OCI-LY7 (cell line): Measurements from ENCODE around the gene VPS18. TPM values are rescaled to one million over a fixed set of nuclear protein-coding genes. Genes with fewer than 3 reads are reported as not detected.

Experiments
- Bru-seq: library from RNA; stranded (reverse); fragments of 400-500 nt; gene quantifications from one replicate; lab custom pipeline; 2021; lab: Mats Ljungman, UMichigan
- BruChase-seq, 2 experiments: library from RNA; stranded (reverse); fragments of 400-500 nt; gene quantifications; one replicate each; lab custom pipeline; 2021; lab: Mats Ljungman, UMichigan
- BruUV-seq: library from RNA; stranded (reverse); fragments of 400-500 nt; replicated peaks from 2 replicates; lab custom pipeline; 2021; lab: Mats Ljungman, UMichigan
- CTCF ChIA-PET: fragments of 300-600 bp; sonication (Branson Sonifier 250); formaldehyde crosslinking; loops from one replicate; lab custom pipeline; 2022; ENCODE audit warnings: antibody characterized with exemption; ENCODE audit not compliant: unreplicated experiment; lab: Charles Lee
- POLR2A ChIA-PET: fragments of 300-600 bp; sonication (Branson Sonifier 250); formaldehyde crosslinking; loops from one replicate; lab custom pipeline; 2022; ENCODE audit warnings: antibody characterized with exemption; lab: Charles Lee
- DNase-seq: peaks from one replicate; pipeline ENCODE4 v3.0.0-alpha.2; 2015; ENCODE audit warnings: low spot score
- H2AFZ ChIP-seq: fragments of 200-600 bp; sonication (generic), shearing (Covaris generic); 2 replicates; pipeline ENCODE4 v1.6.1; 2014; ENCODE audit warnings: mild to moderate bottlenecking, antibody characterized with exemption, low read length, moderate library complexity
- H3K27ac ChIP-seq: fragments of 200-600 bp; sonication (generic); 2 replicates; pipeline ENCODE4 v1.5.1; 2014; ENCODE audit warnings: mixed run types, low read depth, mild to moderate bottlenecking, moderate library complexity, low read length, inconsistent platforms; ENCODE audit not compliant: poor library complexity, severe bottlenecking
- H3K36me3 ChIP-seq: fragments of 200-600 bp; sonication (generic); 2 replicates; pipeline ENCODE4 v1.6.1; 2014; ENCODE audit warnings: mild to moderate bottlenecking, antibody characterized with exemption, low read length, moderate library complexity, mixed read lengths; ENCODE audit not compliant: insufficient read depth
- H3K4me1 ChIP-seq: fragments of 200-600 bp; sonication (generic); 2 replicates; pipeline ENCODE4 v1.5.1; 2014; ENCODE audit warnings: mild to moderate bottlenecking, low read length; ENCODE audit not compliant: insufficient read depth, poor library complexity, severe bottlenecking
- H3K4me2 ChIP-seq: fragments of 200-600 bp; sonication (generic); 2 replicates; pipeline ENCODE4 v1.6.1; 2014; ENCODE audit warnings: mild to moderate bottlenecking, low read length
- H3K4me3 ChIP-seq: fragments of 200-600 bp; sonication (generic); 2 replicates; pipeline ENCODE4 v1.5.1; 2014; ENCODE audit warnings: mild to moderate bottlenecking, low read depth, low read length; ENCODE audit not compliant: poor library complexity, severe bottlenecking
- H3K79me2 ChIP-seq: fragments of 200-600 bp; sonication (generic); 2 replicates; pipeline ENCODE4 v1.6.1; 2016; ENCODE audit warnings: low read depth, mild to moderate bottlenecking, low read length, moderate library complexity, mixed read lengths; ENCODE audit not compliant: insufficient read depth
- H3K9me2 ChIP-seq: fragments of 200-600 bp; sonication (generic); 2 replicates; pipeline ENCODE4 v1.6.1; 2016; ENCODE audit warnings: mild to moderate bottlenecking, low read length, mixed read lengths; ENCODE audit not compliant: insufficient read depth
- H3K9me3 ChIP-seq: fragments of 200-600 bp; sonication (generic); 2 replicates; pipeline ENCODE4 v1.6.1; 2014; ENCODE audit warnings: mild to moderate bottlenecking, mixed run types, low read length, mixed read lengths
- H4K20me1 ChIP-seq: fragments of 200-600 bp; sonication (generic); 2 replicates; pipeline ENCODE4 v1.6.1; 2014; ENCODE audit warnings: mild to moderate bottlenecking, antibody characterized with exemption, low read length, moderate library complexity, mixed read lengths; ENCODE audit not compliant: insufficient read depth
- CTCF ChIP-seq: fragments of 200-600 bp; sonication (generic); conservative IDR thresholded peaks from 2 replicates; pipeline ENCODE4 v1.5.1; 2014; ENCODE audit warnings: mild to moderate bottlenecking, antibody characterized with exemption, low read length, moderate library complexity, mixed read lengths
- EZH2phosphoT487 ChIP-seq: fragments of 200-600 bp; sonication (generic); IDR thresholded peaks from 2 replicates; pipeline ENCODE4 v1.6.1; 2018; ENCODE audit warnings: low read depth, borderline replicate concordance, mild to moderate bottlenecking, mixed run types, antibody characterized with exemption, low read length, moderate library complexity, mixed read lengths
- intact Hi-C: fragments of 100-400 bp; cut with micrococcal nuclease; formaldehyde crosslinking; loops from one replicate; pipeline ENCODE4 v1.10.0; 2022; ENCODE audit not compliant: unreplicated experiment
- long read RNA-seq: library from polyadenylated mRNA; stranded (forward); transcript quantifications from one replicate; pipeline ENCODE4 v2.0.0, GENCODE V29; 2022
- total RNA-seq, 2 experiments: library from RNA; depleted of rRNA in 1 of 2; stranded (reverse); fragments of >200 nt in 1 of 2; shearing (Covaris generic) in 1 of 2; gene quantifications; 2 replicates each; pipeline ENCODE4 v1.2.3, GENCODE V29; 2014 to 2022

The VPS18 gene, protein sequence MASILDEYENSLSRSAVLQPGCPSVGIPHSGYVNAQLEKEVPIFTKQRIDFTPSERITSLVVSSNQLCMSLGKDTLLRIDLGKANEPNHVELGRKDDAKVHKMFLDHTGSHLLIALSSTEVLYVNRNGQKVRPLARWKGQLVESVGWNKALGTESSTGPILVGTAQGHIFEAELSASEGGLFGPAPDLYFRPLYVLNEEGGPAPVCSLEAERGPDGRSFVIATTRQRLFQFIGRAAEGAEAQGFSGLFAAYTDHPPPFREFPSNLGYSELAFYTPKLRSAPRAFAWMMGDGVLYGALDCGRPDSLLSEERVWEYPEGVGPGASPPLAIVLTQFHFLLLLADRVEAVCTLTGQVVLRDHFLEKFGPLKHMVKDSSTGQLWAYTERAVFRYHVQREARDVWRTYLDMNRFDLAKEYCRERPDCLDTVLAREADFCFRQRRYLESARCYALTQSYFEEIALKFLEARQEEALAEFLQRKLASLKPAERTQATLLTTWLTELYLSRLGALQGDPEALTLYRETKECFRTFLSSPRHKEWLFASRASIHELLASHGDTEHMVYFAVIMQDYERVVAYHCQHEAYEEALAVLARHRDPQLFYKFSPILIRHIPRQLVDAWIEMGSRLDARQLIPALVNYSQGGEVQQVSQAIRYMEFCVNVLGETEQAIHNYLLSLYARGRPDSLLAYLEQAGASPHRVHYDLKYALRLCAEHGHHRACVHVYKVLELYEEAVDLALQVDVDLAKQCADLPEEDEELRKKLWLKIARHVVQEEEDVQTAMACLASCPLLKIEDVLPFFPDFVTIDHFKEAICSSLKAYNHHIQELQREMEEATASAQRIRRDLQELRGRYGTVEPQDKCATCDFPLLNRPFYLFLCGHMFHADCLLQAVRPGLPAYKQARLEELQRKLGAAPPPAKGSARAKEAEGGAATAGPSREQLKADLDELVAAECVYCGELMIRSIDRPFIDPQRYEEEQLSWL
- total RNA-seq (2014; rRNA removed; shearing (Covaris generic)) (24.5 and 26.2 TPM in 2 replicates), total RNA-seq (2022) (26.4 and 30.7 TPM in 2 replicates), Bru-seq, nascent RNA (percentile 62 among the genes with signal in this experiment), BruChase-seq, experiment 1, labeled RNA remaining after a 6-hour chase (percentile 57 among the genes with signal in this experiment), BruChase-seq, experiment 2, labeled RNA remaining after a 2-hour chase (percentile 75 among the genes with signal in this experiment)
- long read RNA-seq, transcript VPS18-201 (5 exons, 3,895 nt), result major isoform, 37 of 61 reads
- long read RNA-seq, partial matches to known transcripts, result 17 of 61 reads
- long read RNA-seq, other reads (novel, unspliced or antisense), result 5 of 61 reads

GRCh38 chr15:40893733-40894680 is at the start of gene VPS18:
Gene VPS18 (plus strand): TSS chr15:40894450. CDS start chr15:40894769, 319 bp downstream.
- H3K79me2 ChIP-seq, result peaks cover 18% of the 10 kb centered on the region; the same call in 1 of the 2 replicates
- H3K4me2 ChIP-seq, result peak within 1 kb of the TSS; percentile 85
- peak within 1 kb of the TSS; percentile 90 for H3K4me3 ChIP-seq
- TF ChIP-seq EZH2phosphoT487 (no peak), CTCF (peak; percentile 76)
- peak within 1 kb of the TSS; percentile 31 for H3K27ac ChIP-seq
- peaks cover 36% of the 10 kb centered on the region for H3K4me1 ChIP-seq
- peaks cover 29% of the 10 kb centered on the region for H3K36me3 ChIP-seq
- no peaks in the 10 kb centered on the region for H3K9me2 ChIP-seq
- ChIA-PET CTCF (interaction anchor here (0.5 to 4.2 kb wide), 13 partner anchors 9 to 1466 kb away, joined by 3 to 70 read pairs (median 5); no protein-coding TSS in a partner anchor), POLR2A (interaction anchor here (0.8 to 2.9 kb wide), 6 partner anchors 9 to 360 kb away, joined by 3 to 28 read pairs (median 7); partner anchors contain the start of genes CHAC1 and DNAJC17)
- no TSS peak for BruUV-seq
- H3K9me3 ChIP-seq, result no peaks in the 10 kb centered on the region
- H2AFZ ChIP-seq, result peak within 1 kb of the TSS; percentile 88
- intact Hi-C loops, result loop anchor here (1.0 to 5.0 kb wide), 6 partner anchors 37 to 327 kb away; partner anchors contain the start of genes C15orf62, CCDC32, RAD51 and RPUSD2
- DNase-seq, result peak; percentile 98
- H4K20me1 ChIP-seq, result 0 out of 2 replicates have a peak, but pooled peaks cover 4% of the 10 kb centered on the region

GRCh38 chr15:40844696-40845030 is 49.6 kb upstream of the VPS18 start:
- DNase-seq, result no peak
- no TSS peak for BruUV-seq
- no peak overlapping the region for H3K27ac ChIP-seq
- peak overlapping the region; percentile 27 for H3K4me3 ChIP-seq
- no peaks in the 10 kb centered on the region for H4K20me1 ChIP-seq
- H2AFZ ChIP-seq, result peak overlapping the region; percentile 22; the same call in 1 of the 2 replicates
- H3K36me3 ChIP-seq, result no peaks in the 10 kb centered on the region
- H3K79me2 ChIP-seq, result no peaks in the 10 kb centered on the region
- TF ChIP-seq EZH2phosphoT487 (no peak), CTCF (no peak)
- POLR2A ChIA-PET, result interaction anchor here (0.6 kb wide), 1 partner anchor 29 kb away, joined by 5 read pairs; no protein-coding TSS in a partner anchor
- H3K4me2 ChIP-seq, result peak overlapping the region; percentile 67
- H3K9me3 ChIP-seq, result no peaks in the 10 kb centered on the region
- CTCF ChIA-PET, result interaction anchor here (3.5 kb wide), 1 partner anchor 13 kb away, joined by 19 read pairs; no protein-coding TSS in a partner anchor
- no peaks in the 10 kb centered on the region for H3K9me2 ChIP-seq
- H3K4me1 ChIP-seq, result peaks cover 25% of the 10 kb centered on the region
- intact Hi-C loops, result no loop called here
